DND-41 (cell line): Measurements from ENCODE around the gene SDK2.

Source experiments
- ATAC-seq: fragments of 200-7000 bp; cut with Tn5 transposase; 3 replicates; pipeline ENCODE4 v1.9.1; 2021; ENCODE audit warnings: low read depth; ENCODE audit not compliant: insufficient read depth
- DNase-seq: peaks from one replicate; pipeline ENCODE4 v3.0.0-alpha.2; 2020
- H2AFZ ChIP-seq: 2 replicates; pipeline ENCODE4 v1.6.0; 2012; ENCODE audit warnings: low read depth, low read length
- H3K27ac ChIP-seq: 2 replicates; pipeline ENCODE4 v1.5.1; 2012; ENCODE audit warnings: low read length, inconsistent platforms
- H3K27me3 ChIP-seq: fragments of 200-600 bp; sonication (generic); 2 replicates; pipeline ENCODE4 v1.6.0; 2012; ENCODE audit warnings: low read length, mild to moderate bottlenecking, inconsistent platforms; ENCODE audit not compliant: insufficient read depth, poor library complexity
- H3K36me3 ChIP-seq: 2 replicates; pipeline ENCODE4 v1.5.1; 2012; ENCODE audit warnings: low read length, inconsistent platforms; ENCODE audit not compliant: insufficient read depth
- H3K4me1 ChIP-seq: 2 replicates; pipeline ENCODE4 v1.5.1; 2012; ENCODE audit warnings: mild to moderate bottlenecking, low read length; ENCODE audit not compliant: insufficient read depth
- H3K4me2 ChIP-seq: 2 replicates; pipeline ENCODE4 v1.6.0; 2012; ENCODE audit warnings: mild to moderate bottlenecking, moderate library complexity, low read length, inconsistent platforms; ENCODE audit not compliant: insufficient read depth
- H3K4me3 ChIP-seq, 2 experiments: fragments of 200-600 bp in 1 of 2; shearing (Covaris generic) in 1 of 2; 2 replicates each; pipeline ENCODE4 v1.5.1; 2012 to 2016; ENCODE audit warnings: inconsistent platforms in 2 of 2, low read length in 2 of 2, mild to moderate bottlenecking in 2 of 2, low read depth in 1 of 2, moderate library complexity in 1 of 2
- H3K79me2 ChIP-seq: 2 replicates; pipeline ENCODE4 v1.6.0; 2012; ENCODE audit warnings: low read length, inconsistent platforms; ENCODE audit not compliant: insufficient read depth
- H3K9ac ChIP-seq: 2 replicates; pipeline ENCODE4 v1.6.0; 2012; ENCODE audit warnings: low read depth, mild to moderate bottlenecking, inconsistent platforms, low read length, moderate library complexity
- H3K9me3 ChIP-seq: 2 replicates; pipeline ENCODE4 v1.5.1; 2012; ENCODE audit warnings: low read length, moderate library complexity, mild to moderate bottlenecking, inconsistent platforms; ENCODE audit not compliant: insufficient read depth, severe bottlenecking
- H4K20me1 ChIP-seq: 2 replicates; pipeline ENCODE4 v1.6.0; 2012; ENCODE audit warnings: low read length; ENCODE audit not compliant: insufficient read depth
- EZH2 ChIP-seq: IDR thresholded peaks from 3 replicates; pipeline ENCODE4 v1.6.1; 2012; ENCODE audit warnings: borderline replicate concordance, low read depth, mild to moderate bottlenecking, moderate library complexity, low read length, inconsistent platforms; ENCODE audit not compliant: severe bottlenecking
- TF ChIP-seq, protein P1 (sequence below): IDR thresholded peaks from 2 replicates; pipeline ENCODE4 v1.5.1; 2012; ENCODE audit warnings: borderline replicate concordance, low read length, moderate library complexity, mild to moderate bottlenecking; ENCODE audit not compliant: poor library complexity, severe bottlenecking; ENCODE audit errors: extremely low read depth

SDK2 gene

DNA sequence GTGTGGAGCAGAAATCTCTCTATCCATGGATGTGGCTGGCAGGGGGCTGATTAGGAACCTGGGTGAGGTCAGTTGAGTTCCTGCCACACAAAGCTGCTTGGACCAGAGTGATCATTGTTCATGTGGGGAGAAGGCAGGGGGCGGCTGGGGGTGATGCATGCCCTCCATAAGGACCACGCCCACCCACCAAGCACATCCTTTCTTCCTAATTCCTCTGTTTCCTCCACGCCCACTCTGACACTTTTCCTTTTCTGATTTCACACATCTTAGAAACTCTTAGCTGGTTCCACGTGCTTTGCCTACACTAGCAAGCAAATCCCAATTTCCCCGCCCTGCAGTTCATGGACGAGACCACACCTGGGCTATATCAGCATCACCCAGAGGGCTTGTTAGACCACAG, 108.5 kb downstream of the SDK2 start:
- H3K27me3 ChIP-seq = no peaks in the 10 kb centered on the region

DNA sequence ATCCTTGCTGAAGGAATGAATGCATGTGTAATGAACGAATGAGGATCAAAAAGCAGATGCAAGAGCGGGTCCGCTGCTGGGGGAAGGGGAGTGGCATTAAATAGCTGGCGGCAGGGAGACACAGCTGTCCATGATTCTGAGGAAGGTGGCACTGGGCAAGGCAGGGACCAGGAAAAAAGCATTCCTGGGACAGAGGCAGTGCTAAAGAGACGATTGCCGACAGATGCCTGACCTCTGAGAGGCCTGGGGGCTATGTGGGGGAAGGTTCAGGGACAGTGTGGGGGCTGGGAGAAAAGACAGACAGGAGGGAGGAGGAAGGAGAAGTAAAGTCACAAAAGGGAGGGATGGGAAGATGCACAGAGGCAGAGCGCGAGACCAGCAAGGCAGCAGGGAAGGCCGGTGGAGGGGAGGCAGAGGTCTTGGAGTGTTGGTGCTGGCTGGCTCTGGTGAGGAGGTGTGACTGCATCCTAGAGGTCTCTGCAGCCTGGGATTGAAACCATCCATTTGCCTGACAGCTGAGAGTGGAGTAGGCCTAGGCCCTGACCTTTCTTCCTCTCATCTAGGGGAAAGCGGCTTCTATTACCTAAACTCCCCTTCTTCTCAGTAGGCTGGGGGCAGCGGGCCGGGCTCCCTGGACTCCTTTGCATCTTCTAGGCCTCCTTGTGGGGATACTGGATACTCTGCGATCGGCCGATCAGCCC, 109.9 kb downstream of the SDK2 start:
- Histone ChIP-seq H3K27me3 (no peaks in the 10 kb centered on the region), H3K79me2 (no peaks in the 10 kb centered on the region), H3K4me2 (no peak overlapping the region), H3K4me3 (no peak overlapping the region), H3K36me3 (no peaks in the 10 kb centered on the region), H3K4me1 (peaks cover 13% of the 10 kb centered on the region), H4K20me1 (no peaks in the 10 kb centered on the region), H2AFZ (no peak overlapping the region), H3K9me3 (no peaks in the 10 kb centered on the region), H3K27ac (no peak overlapping the region), H3K9ac (no peak overlapping the region)
- DNase-seq = no peak
- ATAC-seq = no peak
- TF ChIP-seq, protein P1, sequence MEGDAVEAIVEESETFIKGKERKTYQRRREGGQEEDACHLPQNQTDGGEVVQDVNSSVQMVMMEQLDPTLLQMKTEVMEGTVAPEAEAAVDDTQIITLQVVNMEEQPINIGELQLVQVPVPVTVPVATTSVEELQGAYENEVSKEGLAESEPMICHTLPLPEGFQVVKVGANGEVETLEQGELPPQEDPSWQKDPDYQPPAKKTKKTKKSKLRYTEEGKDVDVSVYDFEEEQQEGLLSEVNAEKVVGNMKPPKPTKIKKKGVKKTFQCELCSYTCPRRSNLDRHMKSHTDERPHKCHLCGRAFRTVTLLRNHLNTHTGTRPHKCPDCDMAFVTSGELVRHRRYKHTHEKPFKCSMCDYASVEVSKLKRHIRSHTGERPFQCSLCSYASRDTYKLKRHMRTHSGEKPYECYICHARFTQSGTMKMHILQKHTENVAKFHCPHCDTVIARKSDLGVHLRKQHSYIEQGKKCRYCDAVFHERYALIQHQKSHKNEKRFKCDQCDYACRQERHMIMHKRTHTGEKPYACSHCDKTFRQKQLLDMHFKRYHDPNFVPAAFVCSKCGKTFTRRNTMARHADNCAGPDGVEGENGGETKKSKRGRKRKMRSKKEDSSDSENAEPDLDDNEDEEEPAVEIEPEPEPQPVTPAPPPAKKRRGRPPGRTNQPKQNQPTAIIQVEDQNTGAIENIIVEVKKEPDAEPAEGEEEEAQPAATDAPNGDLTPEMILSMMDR = no peak
- TF ChIP-seq EZH2 = no peak

More for the DNA sequence above, 108.5 kb downstream of the SDK2 start:
- H3K27ac ChIP-seq = no peak overlapping the region
- no peak overlapping the region for H3K9ac ChIP-seq
- no peak for DNase-seq
- H3K36me3 ChIP-seq = no peaks in the 10 kb centered on the region
- H2AFZ ChIP-seq = no peak overlapping the region
- no peaks in the 10 kb centered on the region for H3K9me3 ChIP-seq
- H3K4me2 ChIP-seq = no peak overlapping the region
- H3K4me3 ChIP-seq = no peak overlapping the region
- peaks cover 13% of the 10 kb centered on the region for H3K4me1 ChIP-seq
- H3K79me2 ChIP-seq = no peaks in the 10 kb centered on the region
- H4K20me1 ChIP-seq = no peaks in the 10 kb centered on the region
- no peak for ATAC-seq
- no peak for TF ChIP-seq EZH2
- TF ChIP-seq, protein P1 = no peak

DNA sequence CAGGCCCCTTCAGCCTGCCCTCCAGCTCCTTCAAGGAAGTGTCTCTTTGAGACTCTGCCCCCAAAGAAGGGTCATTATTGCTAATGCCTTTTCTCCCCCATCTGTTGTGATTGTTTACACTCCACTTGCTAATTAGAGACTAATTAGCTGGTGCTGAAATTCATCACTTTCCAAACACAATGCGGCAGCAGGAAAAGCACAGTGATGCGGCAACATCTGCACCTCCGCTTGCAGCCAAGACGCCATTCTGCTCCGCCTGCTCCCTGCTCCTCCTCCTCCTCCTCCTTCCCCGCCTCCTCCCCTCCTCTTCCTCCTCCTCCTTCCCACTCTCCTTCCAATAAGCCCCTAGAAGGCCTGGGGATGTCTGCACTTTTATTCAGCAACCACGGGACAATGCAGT, 110.5 kb downstream of the SDK2 start:
- no peaks in the 10 kb centered on the region for H4K20me1 ChIP-seq
- no peak for TF ChIP-seq EZH2
- TF ChIP-seq, protein P1 = no peak
- no peak overlapping the region for H3K27ac ChIP-seq
- no peaks in the 10 kb centered on the region for H3K79me2 ChIP-seq
- H3K9ac ChIP-seq = no peak overlapping the region
- H3K9me3 ChIP-seq = no peaks in the 10 kb centered on the region
- no peaks in the 10 kb centered on the region for H3K36me3 ChIP-seq
- ATAC-seq (no peak), DNase-seq (no peak)
- no peaks in the 10 kb centered on the region for H3K27me3 ChIP-seq
- peaks cover 13% of the 10 kb centered on the region for H3K4me1 ChIP-seq
- no peak overlapping the region for H2AFZ ChIP-seq
- no peak overlapping the region for H3K4me2 ChIP-seq
- no peak overlapping the region for H3K4me3 ChIP-seq
